ENCODE results near the gene ASTN2.
A peak's percentile ranks its signal among the peaks of the same experiment; 100 is the strongest.

The ASTN2 gene

DNA sequence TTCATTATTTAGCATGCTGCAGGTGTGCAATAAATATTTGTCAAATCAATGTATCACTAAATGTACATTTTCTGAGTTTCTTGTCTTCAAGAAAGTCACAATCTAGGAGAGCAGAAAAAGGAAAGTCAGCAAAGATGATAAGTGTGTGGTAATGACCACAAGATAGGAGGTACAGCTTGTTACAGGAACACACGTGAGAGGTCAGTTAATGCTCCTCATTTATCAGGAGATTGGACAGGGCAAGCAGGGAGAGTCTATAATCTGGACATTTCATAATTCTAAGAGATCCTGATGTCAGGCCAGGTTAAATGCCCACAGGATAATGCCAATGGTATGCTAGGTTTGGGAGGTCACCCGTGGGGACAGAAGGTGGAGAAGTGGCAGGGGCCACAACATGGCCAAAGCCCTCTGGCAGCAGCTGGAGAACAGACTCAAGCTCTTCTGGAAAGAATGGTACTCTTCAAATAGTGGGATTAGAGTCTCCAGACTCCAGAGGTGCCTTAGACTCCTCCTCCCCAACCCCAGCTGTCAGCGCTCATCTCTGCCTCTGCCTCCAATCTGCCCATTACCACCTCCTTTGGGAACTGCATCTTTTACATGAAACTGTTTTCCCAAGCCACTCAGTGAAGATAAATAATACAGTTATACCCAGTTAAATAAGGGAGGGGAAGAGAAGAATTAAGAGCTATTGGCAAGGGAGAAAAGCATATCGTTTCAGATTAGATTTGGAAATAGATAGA, 114.3 kb downstream of the ASTN2 start:
- DNase-seq, result no peak

DNA sequence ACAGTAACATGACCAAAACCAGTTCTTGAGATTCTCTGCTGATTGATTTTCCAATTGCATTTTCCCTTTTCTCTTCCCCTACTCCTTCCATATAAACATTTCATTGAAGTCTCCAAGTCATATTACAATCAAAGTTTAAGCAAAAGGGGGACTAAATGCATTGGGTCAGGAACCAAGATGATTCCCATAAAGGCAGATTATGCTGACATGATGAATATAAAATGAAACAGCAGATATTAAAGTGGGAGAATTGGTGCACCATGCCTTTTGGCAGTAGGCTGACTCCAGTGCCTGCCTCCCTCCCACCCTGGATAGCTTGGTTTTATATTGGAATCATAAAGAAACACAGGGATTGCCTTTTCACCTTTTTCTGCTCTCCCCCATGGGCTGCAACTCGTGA, 118.4 kb downstream of the ASTN2 start:
- no peak for DNase-seq

DNA sequence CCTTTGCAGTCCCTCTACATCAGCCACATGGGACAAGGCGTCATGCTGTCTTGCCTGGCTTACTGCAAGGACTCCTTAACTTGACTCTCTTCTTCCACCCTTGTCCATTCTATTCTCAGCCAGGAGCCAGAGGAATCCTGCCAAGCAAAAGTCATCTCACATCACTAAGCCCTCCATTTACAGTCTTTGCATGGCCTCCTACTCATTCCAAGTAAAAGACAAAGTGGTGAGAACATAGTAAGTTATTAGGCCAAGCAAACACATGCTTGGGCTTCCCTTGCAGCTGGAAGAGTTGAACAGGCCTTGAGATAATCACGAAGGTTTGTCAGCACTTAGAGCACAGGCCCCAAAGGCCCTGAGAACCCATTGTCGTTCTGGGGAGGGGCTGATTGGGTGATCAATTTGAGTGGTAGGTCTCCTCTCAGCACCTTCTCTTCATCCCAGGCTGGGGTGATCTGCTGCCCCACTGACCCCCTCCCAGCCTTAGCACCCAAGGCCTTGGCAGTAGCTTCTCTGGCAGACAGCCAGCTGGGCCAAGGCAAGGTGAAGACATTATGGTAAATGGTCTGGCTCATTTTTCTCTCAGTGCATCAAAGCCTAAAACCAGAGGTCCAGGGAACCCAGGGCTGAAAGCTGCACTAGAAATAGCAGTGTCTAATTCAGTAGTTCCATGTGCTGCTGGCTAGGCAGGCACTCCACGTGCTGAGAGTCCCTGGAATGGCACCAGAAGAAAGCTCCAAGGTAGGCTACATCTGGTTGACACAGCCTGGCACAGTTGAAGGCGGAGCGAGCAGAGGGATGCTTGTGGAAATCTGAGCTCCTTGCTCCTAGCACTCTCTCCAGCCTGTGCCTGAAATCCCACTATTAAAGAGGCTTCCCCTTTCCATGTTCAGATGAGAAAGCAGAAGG, 121.4 kb downstream of the ASTN2 start:
- no peak for DNase-seq

DNA sequence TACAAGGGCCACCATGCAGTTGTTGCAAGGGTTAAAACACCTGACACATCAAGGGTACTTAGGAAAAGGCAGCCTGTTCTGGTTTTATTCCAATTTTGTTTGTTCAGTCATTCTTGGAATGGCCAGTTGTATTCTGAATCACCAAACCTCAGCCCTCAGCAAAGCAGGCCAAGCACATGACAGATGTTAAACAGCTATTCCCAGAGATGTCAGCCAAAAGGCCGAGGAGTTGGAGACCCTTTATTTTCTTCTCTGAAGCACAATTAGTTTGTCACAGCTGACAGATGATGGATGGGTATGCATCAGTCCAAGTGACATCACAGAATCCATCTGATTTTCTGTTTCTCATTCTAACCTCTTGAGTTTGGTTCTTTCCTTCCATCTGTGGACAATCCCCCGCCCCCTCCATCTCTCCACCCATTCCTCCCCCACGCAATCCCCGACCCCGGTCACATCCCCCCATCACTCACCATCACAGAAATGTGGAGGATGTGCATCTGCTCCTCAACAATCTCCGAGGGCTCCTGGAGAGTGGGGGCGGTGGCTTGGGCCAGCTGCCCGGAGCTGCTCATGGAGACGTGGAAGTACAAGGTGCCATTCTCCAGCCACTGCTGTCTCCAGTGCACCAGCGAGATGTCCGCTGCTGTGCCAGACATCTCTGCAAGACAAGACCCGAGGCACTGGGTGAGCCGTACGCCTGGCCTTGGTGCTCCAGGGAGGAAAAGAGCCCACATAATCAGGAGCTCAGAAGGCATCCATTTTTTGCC, 123.8 kb downstream of the ASTN2 start:
- peak; percentile 5 for DNase-seq

DNA sequence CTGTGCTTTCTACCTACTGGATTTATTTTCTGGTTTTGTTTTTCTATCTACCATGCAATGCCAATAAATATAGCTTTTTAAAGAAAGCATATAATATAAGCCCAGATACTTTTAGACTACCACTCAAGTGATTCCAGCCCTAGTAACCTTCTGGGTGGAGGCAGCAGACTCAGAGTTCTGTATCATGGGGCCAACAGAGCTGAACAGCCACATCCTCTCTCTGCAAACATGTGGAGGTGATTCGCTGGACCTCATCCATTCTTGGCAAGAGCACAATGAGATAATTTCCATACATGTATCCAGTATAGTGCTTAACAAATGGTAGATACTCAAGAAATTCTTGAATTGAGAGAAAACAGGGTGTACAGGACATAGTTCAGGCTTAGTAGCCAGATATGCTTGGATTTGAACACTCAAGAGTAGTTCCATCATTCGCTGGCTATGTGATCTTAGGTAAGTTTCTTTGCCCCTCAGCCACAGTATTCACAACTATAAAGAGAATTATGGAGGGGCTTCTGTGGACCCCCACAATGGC, 124.5 kb downstream of the ASTN2 start:
- DNase-seq, result no peak

DNA sequence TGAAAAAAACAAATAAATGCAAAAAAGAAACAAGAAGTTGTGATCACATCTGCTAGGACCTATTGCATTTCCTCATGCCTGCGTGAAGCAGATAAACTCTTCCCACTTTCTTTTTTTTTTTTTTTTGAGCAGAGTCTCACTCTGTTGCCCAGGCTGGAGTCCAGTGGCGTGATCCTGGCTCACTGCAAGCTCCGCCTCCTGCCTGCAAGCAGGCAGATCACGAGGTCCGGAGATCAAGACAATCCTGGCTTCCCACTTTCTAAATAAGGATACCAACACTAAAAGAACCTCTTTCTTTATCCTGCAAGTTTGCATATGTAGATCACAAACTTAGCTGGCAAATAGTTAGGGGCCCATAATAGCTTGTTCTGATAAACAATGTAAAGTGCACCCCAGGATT, 128.6 kb downstream of the ASTN2 start:
- DNase-seq, result no peak

DNA sequence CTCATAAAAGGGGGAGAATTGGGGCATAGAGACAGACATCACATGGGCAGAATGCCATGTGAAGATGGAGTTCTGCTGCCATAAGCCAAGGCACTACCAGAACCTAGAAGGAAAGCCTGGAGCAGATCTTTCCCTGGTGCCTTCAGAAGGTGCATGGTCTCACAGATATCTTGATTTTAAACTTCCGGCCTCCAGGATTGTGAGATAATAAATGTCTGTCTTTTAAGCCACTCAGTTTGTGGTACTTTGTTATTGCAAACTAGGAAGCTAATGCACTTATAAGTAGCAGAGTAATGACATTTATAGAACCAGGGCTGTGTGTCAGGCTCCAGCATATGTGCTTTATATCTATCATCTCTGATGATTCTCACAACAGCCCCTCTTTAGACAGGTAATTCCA, 130.4 kb downstream of the ASTN2 start:
- DNase-seq, result no peak

DNA sequence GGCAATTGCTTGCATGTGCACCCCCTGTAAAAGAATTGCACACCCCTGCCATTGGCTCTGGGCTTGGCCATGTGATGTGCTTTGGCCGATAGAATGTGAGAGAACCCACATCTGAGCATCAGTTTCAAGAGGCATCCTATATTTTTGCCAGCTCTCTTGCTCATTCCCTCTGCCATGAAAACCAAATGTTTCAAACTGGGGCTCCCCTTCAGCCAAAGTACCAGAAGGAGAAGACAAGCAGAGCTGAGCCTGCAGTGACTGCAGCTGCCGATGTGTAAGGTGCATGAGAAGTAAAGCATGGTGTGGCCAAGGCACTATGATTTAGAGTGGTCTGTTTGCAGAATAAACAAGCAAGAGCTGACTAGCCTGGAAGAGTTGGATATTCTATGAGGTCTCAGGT, 132.3 kb downstream of the ASTN2 start:
- no peak for DNase-seq

DNA sequence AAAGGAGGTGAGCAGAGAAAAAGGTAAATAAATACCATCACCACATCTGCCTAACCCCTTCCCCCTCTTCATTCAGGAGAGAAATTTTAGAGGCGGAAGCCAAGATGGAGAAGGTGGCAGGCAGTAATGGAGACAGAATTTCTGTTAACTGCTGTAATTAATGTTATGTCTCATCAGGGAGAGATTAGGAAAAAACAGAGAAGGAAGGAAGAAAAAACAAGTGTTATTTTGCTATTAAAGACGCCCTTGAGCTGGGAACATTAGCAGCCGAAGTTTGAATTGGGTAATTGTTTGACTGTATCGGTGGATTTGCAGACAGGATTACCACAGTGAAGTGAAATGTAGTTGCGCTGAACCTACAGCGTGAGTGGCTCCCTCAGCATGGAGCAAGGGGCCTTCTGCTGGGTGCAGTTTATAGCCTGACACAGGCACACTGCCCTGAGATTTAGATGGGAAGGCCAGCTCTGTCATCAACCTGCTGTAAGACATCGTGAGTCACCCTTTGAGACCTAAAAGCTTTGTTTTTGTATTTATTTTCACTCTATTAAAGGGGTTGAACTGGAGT, 136.3 kb downstream of the ASTN2 start:
- no peak for DNase-seq

DNA sequence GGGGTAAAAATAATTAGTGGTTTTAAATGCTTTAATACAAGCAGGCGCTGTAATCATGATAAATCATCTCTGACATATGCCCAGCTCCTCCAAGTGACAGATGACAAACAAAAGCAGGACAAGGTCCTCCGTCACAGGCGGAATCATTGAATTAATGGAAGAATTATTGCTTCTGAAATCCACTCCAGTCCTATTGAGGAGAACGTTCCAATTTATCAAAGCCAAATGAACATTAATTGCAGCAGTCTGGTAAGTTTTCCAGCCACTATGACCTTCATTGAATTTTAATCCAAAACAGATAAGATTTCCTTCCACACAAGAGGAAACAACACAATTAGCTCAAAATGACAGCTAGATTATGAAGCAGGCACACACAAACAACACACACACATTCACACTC, 136.8 kb downstream of the ASTN2 start:
- no peak for DNase-seq

DNA sequence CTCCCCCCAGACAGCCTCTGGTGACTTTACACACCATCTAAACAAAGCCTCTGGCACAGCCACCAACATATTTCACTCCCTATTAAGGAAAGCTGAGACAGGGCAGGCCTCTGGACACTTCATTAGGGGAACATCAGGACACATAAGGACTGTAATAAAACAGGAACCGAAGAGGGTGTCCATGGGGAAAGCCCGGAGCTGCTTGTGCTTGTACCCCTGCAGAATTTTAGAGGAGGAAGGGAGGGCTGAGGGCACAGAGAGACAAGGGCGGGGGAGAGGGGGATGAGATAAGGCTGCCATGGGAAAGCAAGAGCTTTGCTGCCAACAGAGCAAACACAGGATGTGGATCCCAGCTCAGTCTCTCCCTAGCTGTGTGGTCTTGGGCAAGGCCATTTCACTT, 138.4 kb downstream of the ASTN2 start:
- no peak for DNase-seq

DNA sequence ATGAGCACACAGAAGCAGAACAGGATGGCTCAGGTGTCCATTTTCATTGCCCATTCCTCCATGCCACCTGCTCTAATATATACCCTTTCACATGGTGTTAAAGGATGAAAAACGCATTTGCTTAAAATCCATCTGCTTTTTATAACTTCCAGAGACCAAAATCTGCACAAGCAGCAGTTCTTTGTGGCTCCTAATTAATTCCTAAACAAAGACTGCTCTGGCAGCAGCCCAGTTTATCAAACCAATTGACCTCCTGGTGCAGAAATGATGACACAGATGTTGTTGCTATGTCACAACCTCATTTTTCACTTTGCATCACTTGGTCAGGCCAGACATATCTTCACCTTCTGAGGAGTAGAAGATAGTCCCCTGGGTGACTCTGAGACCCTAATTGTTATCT, 141.2 kb downstream of the ASTN2 start:
- no peak for DNase-seq

DNA sequence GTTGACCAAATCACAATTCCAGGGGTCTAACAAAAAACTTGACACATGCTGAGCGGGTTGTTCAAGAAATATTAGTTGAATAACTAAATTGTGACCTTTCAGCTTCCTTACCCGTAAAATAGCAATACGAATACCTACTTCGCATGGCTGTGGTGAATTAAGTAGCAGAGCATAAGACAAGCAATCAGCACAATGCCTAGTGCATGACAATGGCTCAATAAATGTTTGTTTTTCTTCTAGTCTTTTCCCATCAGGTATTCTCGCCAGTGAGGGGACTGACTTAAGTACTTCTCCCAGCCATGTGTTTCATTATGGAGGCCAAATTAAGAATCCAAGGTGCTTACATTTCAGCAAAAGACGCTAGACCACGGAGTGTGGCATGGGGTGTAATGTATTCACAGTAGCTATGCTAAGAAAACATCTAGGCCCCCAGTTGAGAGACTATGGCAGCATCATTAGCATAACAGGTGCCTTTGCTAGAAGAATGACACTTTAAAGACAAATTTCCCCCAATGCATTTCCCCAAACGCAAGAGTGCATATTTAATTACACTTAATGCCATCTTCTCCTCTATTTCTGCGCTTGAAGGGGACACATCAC, 145.9 kb downstream of the ASTN2 start:
- no peak for DNase-seq

DNA sequence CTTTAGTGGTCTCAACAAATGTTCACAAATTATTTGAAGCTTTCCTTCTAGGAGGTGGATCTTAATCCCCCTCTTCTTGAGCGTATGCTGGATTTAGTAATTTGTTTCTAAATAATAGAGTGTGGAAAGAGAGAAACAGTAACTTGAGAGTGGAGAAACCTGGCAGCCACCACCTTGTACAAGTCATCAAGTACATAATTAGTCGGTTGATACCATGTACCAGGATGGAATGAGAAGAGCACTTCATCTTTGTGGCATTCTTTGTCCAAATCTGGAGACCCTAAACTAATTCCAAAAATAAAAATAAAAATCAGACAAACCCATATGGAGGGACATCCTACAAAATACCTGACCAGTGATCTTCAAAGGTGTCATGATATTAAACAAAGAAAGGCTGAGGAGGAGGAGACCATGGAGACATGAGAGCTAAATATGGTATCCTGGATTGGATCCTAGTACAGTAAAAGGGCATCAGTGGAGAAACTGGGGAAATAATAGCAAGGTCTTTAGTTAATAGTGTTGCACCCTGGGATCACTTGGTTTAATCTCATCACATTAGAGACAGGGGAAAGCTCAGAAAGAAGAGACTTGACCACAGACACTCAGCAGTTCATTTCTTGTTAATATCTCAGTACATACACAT, 147.9 kb downstream of the ASTN2 start:
- DNase-seq, result no peak

DNA sequence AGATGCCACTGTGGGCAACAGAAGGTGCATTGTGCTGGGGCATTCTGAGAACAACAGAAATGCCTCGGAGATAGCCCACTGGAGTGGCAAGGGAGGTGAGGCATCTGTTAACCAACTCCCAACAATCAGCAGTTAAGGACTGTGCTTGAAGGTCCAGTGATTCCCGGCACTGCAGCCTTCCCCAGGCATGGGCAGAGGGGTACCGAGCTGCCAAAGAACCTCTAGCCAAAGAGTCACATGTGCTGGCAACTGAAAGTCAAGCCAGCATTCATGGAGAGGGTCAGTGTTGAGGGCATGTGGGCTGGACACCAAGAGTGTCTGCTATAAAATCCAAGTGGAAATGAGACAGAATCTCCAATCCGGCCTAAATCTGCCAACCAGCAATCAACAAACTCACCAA, 149.6 kb downstream of the ASTN2 start:
- DNase-seq, result no peak

DNA sequence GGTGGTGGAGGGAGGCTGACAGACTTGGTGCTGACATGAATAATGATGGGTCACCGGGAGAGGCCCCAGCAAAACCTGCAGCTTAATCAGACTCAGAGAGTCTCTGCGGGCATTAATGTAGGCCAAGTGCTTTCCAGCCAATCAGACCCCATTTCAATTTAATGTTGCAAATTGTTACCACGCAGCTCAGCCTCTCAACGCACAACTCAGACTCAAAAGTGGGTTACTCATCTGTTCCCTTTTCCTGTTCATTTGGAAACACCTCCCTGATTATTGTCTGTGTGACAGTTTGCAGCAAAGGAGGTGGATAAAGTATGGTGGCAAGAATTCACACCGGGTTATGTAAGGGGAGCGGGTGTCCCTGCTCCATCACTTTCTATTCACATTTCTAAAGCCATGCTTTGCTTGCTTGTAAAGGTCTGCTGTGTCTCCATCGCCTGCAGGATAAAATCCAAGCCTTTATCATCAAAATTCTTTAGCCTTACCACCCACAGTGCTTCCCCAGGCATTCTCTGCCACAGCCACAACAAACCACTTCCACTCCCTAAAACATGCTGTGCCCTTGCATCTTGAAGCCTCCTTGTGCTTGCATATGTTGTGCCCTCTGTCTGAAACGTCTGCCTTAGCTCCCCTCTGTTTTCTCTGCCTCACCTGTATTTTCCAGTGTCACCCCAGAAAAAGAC, 156.5 kb downstream of the ASTN2 start:
- DNase-seq, result peak; percentile 13

DNA sequence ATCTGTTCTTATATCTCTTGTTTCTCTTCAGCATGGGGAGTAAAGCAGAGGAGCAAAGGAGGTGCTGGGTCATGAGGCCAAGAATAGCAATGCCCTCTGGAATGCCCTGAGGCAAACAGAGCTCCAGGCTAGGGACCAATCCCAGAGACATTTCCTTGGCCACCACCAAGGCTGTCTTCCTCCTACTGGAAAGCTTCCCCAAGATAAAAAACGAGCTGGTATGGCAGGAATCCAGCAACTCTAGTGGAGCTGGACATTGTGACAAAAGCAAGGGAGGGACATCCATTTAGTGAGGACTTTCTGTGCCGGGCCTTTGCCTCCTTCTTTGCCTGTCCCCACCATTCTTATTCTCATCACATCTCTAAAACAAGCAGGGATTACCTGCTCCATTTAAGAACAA, 161.6 kb downstream of the ASTN2 start:
- no peak for DNase-seq

DNA sequence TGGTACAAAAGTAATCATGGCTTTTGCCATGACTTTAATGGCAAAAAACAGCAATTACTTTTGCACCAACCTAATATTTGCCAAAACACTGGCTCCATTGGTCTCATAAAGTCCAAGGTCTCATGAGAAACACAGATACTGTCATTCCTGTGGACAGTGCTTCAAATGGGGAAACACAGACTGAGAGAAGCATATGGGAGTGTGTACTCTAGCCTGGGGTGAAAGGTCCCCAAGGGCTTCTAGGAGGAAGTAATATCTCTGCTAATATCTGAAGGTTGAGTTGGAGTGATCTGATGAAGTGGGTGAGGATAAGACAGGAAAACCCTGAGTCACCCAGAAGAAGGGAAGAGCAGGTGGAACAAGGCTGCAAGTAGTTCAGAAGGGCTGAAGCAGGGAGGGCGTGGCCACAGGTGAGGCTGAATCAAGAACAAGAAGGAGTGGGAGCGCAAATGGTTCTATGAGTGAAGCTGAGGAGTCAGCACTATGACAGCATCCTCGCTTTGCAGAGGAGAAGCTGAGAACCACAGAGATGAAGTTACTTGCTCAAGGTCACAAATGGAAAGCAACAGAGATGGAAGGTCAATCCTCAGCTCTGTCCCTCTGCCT, 164.1 kb downstream of the ASTN2 start:
- no peak for DNase-seq

DNA sequence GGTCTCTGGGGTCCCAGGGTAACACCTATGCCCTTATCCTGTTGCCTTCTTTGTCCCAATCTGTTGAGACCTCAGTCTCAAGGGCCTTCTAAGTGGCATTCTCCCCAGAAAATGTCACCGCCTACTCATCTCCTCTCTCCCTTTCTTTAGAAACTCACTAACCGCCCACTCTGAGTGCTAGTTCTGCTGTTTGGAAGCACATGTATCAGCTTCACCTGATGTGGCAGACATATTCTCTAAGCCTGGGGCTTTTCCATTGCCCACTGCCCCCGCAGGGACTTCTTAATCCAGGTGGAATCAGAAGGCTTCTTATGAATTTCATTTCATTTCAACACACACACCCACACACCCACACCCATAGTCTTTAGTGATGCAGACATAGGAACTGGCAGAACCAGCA, 165.1 kb downstream of the ASTN2 start:
- no peak for DNase-seq

DNA sequence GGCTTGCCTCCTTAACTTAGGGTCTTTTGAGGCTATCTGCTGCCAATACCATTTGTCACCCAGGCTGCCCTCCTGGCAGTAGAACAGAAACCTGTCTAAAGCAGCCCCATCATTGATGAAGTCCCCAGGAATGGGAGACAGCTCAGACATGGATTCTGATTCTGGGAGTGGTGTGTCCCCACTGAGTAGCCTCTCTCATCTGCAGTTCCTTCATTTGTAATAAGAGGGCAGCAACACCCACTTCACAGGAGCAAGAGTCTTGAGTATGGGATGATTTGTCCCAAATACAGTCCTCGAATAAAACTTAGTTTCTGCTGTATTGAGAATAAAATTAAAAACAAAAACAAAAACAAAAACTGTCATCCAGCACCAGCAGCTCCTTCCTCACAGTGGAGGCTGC, 167.6 kb downstream of the ASTN2 start:
- DNase-seq, result peak; percentile 26

All from fibroblast of skin of back (primary cell).